A549 (cell line): ENCODE results near the gene SELENBP1. TPM values are rescaled to one million over a fixed set of nuclear protein-coding genes. Genes with fewer than 3 reads are reported as not detected.

Source experiments
- ATAC-seq, 2 experiments: fragments of 200-7000 bp in 1 of 2; fragments of >200 bp in 1 of 2; cut with Nextera tagmentation in 1 of 2; cut with Tn5 transposase in 1 of 2; 3 replicates each; pipeline versions ENCODE4 v1.8.0 to v1.9.1; 2018 to 2020; ENCODE audit warnings: mild to moderate bottlenecking in 1 of 2, moderate library complexity in 1 of 2
- CTCF ChIA-PET: fragments of 300-600 bp; sonication (Branson Sonifier 250); formaldehyde crosslinking; extraction: SDS; loops from one replicate; lab custom pipeline; 2021; ENCODE audit warnings: antibody characterized with exemption, inconsistent platforms; lab: Yijun Ruan, JAX
- POLR2A ChIA-PET: fragments of 350-600 bp; formaldehyde crosslinking; extraction: SDS; loops from one replicate; lab custom pipeline; 2021; ENCODE audit warnings: antibody characterized with exemption, inconsistent platforms; lab: Yijun Ruan, JAX
- DNase-seq, 2 experiments: peaks; one replicate each; pipeline versions ENCODE4 v3.0.0 to v3.0.0-alpha.2; 2011 to 2016; ENCODE audit warnings: low read depth in 1 of 2, low spot score in 1 of 2
- FAIRE-seq: peaks from 2 replicates; lab custom pipeline; 2011; peaks lifted over from hg19 to GRCh38; lab: Jason Lieb, UNC
- H3K27ac ChIP-seq, 2 experiments: fragments of >200 bp; sonication (Bioruptor Twin); formaldehyde crosslinking; 3 replicates each; pipeline ENCODE4 v1.5.1; 2016 to 2017
- H3K4me1 ChIP-seq: fragments of >200 bp; sonication (Bioruptor Twin); formaldehyde crosslinking; 3 replicates; pipeline ENCODE4 v1.6.1; 2016
- H3K4me2 ChIP-seq: fragments of >200 bp; sonication (Bioruptor Twin); formaldehyde crosslinking; 3 replicates; pipeline ENCODE4 v1.6.1; 2016
- H3K4me3 ChIP-seq: fragments of >200 bp; sonication (Bioruptor Twin); formaldehyde crosslinking; 3 replicates; pipeline ENCODE4 v1.5.1; 2016
- H3K9me3 ChIP-seq: fragments of >200 bp; sonication (Bioruptor Twin); formaldehyde crosslinking; 3 replicates; pipeline ENCODE4 v1.6.1; 2016
- CBX2 ChIP-seq: fragments of 200-600 bp; sonication (generic); IDR thresholded peaks from 2 replicates; pipeline ENCODE4 v1.6.1; 2016; ENCODE audit warnings: low read depth, mild to moderate bottlenecking, borderline replicate concordance
- CEBPB ChIP-seq, 2 experiments: fragments of >200 bp in 1 of 2; sonication (Bioruptor Twin) in 1 of 2; formaldehyde crosslinking in 1 of 2; IDR thresholded peaks; 2 replicates each; pipeline ENCODE4 v1.6.1; 2012 to 2016
- EHMT2 ChIP-seq: fragments of 200-600 bp; sonication (generic); IDR thresholded peaks from 2 replicates; pipeline ENCODE4 v1.6.1; 2016; ENCODE audit warnings: antibody characterized with exemption, low read depth, mild to moderate bottlenecking, moderate library complexity
- EP300 ChIP-seq, 2 experiments: fragments of >200 bp; sonication (Bioruptor Twin); formaldehyde crosslinking; IDR thresholded peaks; 2 replicates in 1 of 2; 3 replicates in 1 of 2; pipeline ENCODE4 v1.6.1; 2016 to 2017
- ESRRA ChIP-seq: fragments of 150-350 bp; IDR thresholded peaks from 2 replicates; pipeline ENCODE4 v1.6.1; 2014; ENCODE audit warnings: mild to moderate bottlenecking, low read length, borderline replicate concordance
- FOSL2 ChIP-seq, 2 experiments: fragments of 450-650 bp in 1 of 2; fragments of >200 bp in 1 of 2; sonication (Bioruptor Twin) in 1 of 2; formaldehyde crosslinking; IDR thresholded peaks; 2 replicates each; pipeline versions ENCODE4 v1.5.0 to v1.6.1; 2016 to 2020; ENCODE audit warnings: mild to moderate bottlenecking in 1 of 2, moderate library complexity in 1 of 2
- FOXS1 ChIP-seq: fragments of 250-450 bp; sonication (Bioruptor Pico); IDR thresholded peaks from 2 replicates; pipeline ENCODE4 v1.5.0; 2020; ENCODE audit warnings: mild to moderate bottlenecking, moderate library complexity
- HDAC2 ChIP-seq: fragments of 200-600 bp; sonication (generic); IDR thresholded peaks from 2 replicates; pipeline ENCODE4 v1.6.1; 2016
- HOXA7 ChIP-seq: fragments of 250-450 bp; sonication (Bioruptor Pico); IDR thresholded peaks from 2 replicates; pipeline ENCODE4 v1.5.0; 2020; ENCODE audit warnings: mild to moderate bottlenecking, moderate library complexity
- JUN ChIP-seq, 2 experiments: fragments of >200 bp; sonication (Bioruptor Twin); formaldehyde crosslinking; IDR thresholded peaks; 2 replicates in 1 of 2; 3 replicates in 1 of 2; pipeline ENCODE4 v1.6.1; 2016 to 2017
- JUNB ChIP-seq: fragments of >200 bp; sonication (Bioruptor Twin); formaldehyde crosslinking; IDR thresholded peaks from 2 replicates; pipeline ENCODE4 v1.6.1; 2016
- MAFK ChIP-seq: fragments of 450-650 bp; IDR thresholded peaks from 2 replicates; pipeline ENCODE4 v1.6.1; 2014; ENCODE audit not compliant: partially characterized antibody
- MAZ ChIP-seq: fragments of 150-350 bp; IDR thresholded peaks from 2 replicates; pipeline ENCODE4 v1.6.1; 2014; ENCODE audit warnings: antibody characterized with exemption, low read depth, low read length, borderline replicate concordance
- NFE2L2 ChIP-seq: fragments of 150-350 bp; conservative IDR thresholded peaks from 2 replicates; pipeline ENCODE4 v1.6.1; 2014; ENCODE audit warnings: low read length
- RARB ChIP-seq: fragments of 250-450 bp; sonication (Bioruptor Pico); IDR thresholded peaks from 2 replicates; pipeline ENCODE4 v1.8.0; 2021; ENCODE audit warnings: mild to moderate bottlenecking, moderate library complexity
- RNF2 ChIP-seq: fragments of 200-600 bp; sonication (generic); IDR thresholded peaks from 2 replicates; pipeline ENCODE4 v1.6.1; 2016; ENCODE audit warnings: low read depth, mild to moderate bottlenecking, antibody characterized with exemption, moderate library complexity, borderline replicate concordance
- TFCP2L1 ChIP-seq: fragments of 250-450 bp; sonication (Bioruptor Pico); IDR thresholded peaks from 2 replicates; pipeline ENCODE4 v1.5.0; 2021; ENCODE audit warnings: mild to moderate bottlenecking
- TP53 ChIP-seq: fragments of 250-450 bp; sonication (Bioruptor Pico); IDR thresholded peaks from 2 replicates; pipeline ENCODE4 v1.5.0; 2021; ENCODE audit warnings: mild to moderate bottlenecking, moderate library complexity
- ZC3H11A ChIP-seq: fragments of 450-650 bp; IDR thresholded peaks from 2 replicates; pipeline ENCODE4 v1.6.1; 2014; ENCODE audit warnings: antibody characterized with exemption, mild to moderate bottlenecking
- ZNF302 ChIP-seq: fragments of 250-450 bp; sonication (Bioruptor Pico); IDR thresholded peaks from 2 replicates; pipeline ENCODE4 v1.9.0; 2021; ENCODE audit warnings: inconsistent platforms, mild to moderate bottlenecking, moderate library complexity
- WGBS: methylation state at CpG from one replicate; pipeline ENCODE4 v1.1.6; 2017; ENCODE audit errors: missing lambda C conversion rate; 5-methylcytosine and 5-hydroxymethylcytosine counted together
- polyA plus RNA-seq, 4 experiments: library from polyadenylated mRNA; depleted of rRNA in 3 of 4; stranded (reverse); fragments of >200 nt; fragmentation: RNase III in 1 of 4; extraction: RNeasy Plus Mini Kit Qiagen cat#74134 plus additional on column Dnase treatment in 1 of 4; gene quantifications; 2 replicates in 3 of 4; 3 replicates in 1 of 4; pipeline ENCODE4 v1.2.3, GENCODE V29; 2011 to 2017
- TF ChIP-seq, protein P1 (sequence below): IDR thresholded peaks from 2 replicates; pipeline ENCODE4 v1.6.1; 2012
- TF ChIP-seq, protein P2 (sequence below): fragments of >200 bp; sonication (Bioruptor Twin); formaldehyde crosslinking; IDR thresholded peaks from 3 replicates; pipeline ENCODE4 v1.5.1; 2016
- TF ChIP-seq, protein P3 (sequence below): fragments of >200 bp; sonication (Bioruptor Twin); formaldehyde crosslinking; IDR thresholded peaks from 3 replicates; pipeline ENCODE4 v1.6.1; 2016
- TF ChIP-seq, protein P4 (sequence below): fragments of >200 bp; sonication (Bioruptor Twin); formaldehyde crosslinking; IDR thresholded peaks from 2 replicates; pipeline ENCODE4 v1.6.1; 2016
- TF ChIP-seq, protein P5 (sequence below): IDR thresholded peaks from 2 replicates; pipeline ENCODE4 v1.6.1; 2012

The SELENBP1 gene
- polyA plus RNA-seq, 2 of the 4 experiments (the other 2 are of a cell fraction): 12.8 to 28.6 TPM

DNA sequence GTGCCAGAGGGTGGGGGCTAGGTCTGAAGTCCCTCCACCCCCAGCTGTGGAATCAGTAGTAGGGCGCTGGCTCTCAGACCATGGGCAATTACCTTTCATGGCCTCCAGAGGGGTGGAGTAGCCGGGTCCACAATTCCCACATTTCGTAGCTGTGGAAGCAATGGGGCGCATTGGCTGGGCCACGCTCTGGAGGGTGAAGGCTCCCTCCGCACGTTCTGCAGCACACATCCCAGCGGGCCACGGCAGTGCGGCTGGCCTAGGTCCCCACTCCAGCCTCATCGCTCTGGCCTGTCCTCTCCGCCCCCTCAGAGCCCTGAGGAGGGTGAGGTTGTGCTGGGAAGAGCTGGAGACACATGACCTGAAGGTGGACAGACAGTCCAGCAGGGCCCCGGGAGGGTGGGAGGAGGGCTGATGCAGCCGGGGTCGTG is 2.9 kb downstream of the SELENBP1 start:
- DNase-seq (no peak), ATAC-seq (peak in 1 of 2 experiments; percentile 10; a peak in 1 of 6 replicates), FAIRE-seq (no peak)
- Histone ChIP-seq H3K4me1 (peaks cover 37% of the 10 kb centered on the region), H3K27ac (peak overlapping the region in 1 of 2 experiments; percentile 78; a peak in 2 of 6 replicates), H3K4me3 (no peak overlapping the region), H3K9me3 (no peaks in the 10 kb centered on the region), H3K4me2 (no peak overlapping the region)
- CTCF ChIA-PET: interaction anchor here (0.6 to 3.2 kb wide), 4 partner anchors 10 to 30 kb away, joined by 3 to 17 read pairs (median 3); partner anchors contain the start of gene PSMB4
- 89% methylated on average over 11 of the region's 15 CpGs for WGBS
- TF ChIP-seq ZC3H11A: no peak
- no peak for TF ChIP-seq MAFK
- TF ChIP-seq, protein P1, sequence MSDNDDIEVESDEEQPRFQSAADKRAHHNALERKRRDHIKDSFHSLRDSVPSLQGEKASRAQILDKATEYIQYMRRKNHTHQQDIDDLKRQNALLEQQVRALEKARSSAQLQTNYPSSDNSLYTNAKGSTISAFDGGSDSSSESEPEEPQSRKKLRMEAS: no peak
- no peak for TF ChIP-seq EP300 (IDR thresholded peaks at IDR 0.05)
- POLR2A ChIA-PET: interaction anchor here (1.0 kb wide), 1 partner anchor 115 kb away, joined by 3 read pairs; the partner anchor contains the start of gene PSMD4

DNA sequence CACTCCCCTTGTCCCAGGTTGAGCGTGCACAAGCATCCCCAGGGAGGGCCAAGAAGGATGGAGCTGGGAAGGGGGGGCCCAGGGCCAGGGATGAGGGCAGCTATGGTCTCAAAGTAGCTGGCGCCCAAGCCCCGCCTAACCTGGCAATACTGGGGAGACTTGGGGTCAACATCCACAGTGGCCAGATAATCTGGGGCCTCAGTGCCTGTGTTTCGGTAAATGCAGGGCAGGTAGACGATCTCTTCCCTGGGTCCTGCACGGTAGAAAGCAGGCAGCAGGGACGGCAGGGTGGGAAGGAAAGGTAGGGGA is 3.2 kb downstream of the SELENBP1 start:
- peaks cover 37% of the 10 kb centered on the region for H3K4me1 ChIP-seq
- no peaks in the 10 kb centered on the region for H3K9me3 ChIP-seq
- 91% methylated on average over 7 of the region's 7 CpGs for WGBS
- no peak overlapping the region for H3K4me3 ChIP-seq
- no peak for FAIRE-seq
- no peak for DNase-seq
- CTCF ChIA-PET: interaction anchor here (0.9 to 3.2 kb wide), 3 partner anchors 10 to 29 kb away, joined by 3 to 17 read pairs (median 4); no protein-coding TSS in a partner anchor
- POLR2A ChIA-PET: no interaction called here
- TF ChIP-seq FOSL2 (IDR thresholded peaks at IDR 0.05) (no peak), FOSL2 (CRISPR knock-in tag; IDR thresholded peaks at IDR 0.05) (no peak), EHMT2 (no peak), ZNF302 (no peak), NFE2L2 (no peak), FOXS1 (CRISPR knock-in tag) (no peak), JUN (IDR thresholded peaks at IDR 0.05) (no peak), EP300 (IDR thresholded peaks at IDR 0.05) (no peak), MAFK (no peak), CEBPB (IDR thresholded peaks at IDR 0.05) (no peak), RNF2 (no peak)
- TF ChIP-seq, protein P2, sequence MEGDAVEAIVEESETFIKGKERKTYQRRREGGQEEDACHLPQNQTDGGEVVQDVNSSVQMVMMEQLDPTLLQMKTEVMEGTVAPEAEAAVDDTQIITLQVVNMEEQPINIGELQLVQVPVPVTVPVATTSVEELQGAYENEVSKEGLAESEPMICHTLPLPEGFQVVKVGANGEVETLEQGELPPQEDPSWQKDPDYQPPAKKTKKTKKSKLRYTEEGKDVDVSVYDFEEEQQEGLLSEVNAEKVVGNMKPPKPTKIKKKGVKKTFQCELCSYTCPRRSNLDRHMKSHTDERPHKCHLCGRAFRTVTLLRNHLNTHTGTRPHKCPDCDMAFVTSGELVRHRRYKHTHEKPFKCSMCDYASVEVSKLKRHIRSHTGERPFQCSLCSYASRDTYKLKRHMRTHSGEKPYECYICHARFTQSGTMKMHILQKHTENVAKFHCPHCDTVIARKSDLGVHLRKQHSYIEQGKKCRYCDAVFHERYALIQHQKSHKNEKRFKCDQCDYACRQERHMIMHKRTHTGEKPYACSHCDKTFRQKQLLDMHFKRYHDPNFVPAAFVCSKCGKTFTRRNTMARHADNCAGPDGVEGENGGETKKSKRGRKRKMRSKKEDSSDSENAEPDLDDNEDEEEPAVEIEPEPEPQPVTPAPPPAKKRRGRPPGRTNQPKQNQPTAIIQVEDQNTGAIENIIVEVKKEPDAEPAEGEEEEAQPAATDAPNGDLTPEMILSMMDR: no peak
- TF ChIP-seq, protein P3, sequence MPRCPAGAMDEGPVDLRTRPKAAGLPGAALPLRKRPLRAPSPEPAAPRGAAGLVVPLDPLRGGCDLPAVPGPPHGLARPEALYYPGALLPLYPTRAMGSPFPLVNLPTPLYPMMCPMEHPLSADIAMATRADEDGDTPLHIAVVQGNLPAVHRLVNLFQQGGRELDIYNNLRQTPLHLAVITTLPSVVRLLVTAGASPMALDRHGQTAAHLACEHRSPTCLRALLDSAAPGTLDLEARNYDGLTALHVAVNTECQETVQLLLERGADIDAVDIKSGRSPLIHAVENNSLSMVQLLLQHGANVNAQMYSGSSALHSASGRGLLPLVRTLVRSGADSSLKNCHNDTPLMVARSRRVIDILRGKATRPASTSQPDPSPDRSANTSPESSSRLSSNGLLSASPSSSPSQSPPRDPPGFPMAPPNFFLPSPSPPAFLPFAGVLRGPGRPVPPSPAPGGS: no peak
- H3K4me2 ChIP-seq: no peak overlapping the region
- no peak overlapping the region for H3K27ac ChIP-seq
- ATAC-seq: no peak

DNA sequence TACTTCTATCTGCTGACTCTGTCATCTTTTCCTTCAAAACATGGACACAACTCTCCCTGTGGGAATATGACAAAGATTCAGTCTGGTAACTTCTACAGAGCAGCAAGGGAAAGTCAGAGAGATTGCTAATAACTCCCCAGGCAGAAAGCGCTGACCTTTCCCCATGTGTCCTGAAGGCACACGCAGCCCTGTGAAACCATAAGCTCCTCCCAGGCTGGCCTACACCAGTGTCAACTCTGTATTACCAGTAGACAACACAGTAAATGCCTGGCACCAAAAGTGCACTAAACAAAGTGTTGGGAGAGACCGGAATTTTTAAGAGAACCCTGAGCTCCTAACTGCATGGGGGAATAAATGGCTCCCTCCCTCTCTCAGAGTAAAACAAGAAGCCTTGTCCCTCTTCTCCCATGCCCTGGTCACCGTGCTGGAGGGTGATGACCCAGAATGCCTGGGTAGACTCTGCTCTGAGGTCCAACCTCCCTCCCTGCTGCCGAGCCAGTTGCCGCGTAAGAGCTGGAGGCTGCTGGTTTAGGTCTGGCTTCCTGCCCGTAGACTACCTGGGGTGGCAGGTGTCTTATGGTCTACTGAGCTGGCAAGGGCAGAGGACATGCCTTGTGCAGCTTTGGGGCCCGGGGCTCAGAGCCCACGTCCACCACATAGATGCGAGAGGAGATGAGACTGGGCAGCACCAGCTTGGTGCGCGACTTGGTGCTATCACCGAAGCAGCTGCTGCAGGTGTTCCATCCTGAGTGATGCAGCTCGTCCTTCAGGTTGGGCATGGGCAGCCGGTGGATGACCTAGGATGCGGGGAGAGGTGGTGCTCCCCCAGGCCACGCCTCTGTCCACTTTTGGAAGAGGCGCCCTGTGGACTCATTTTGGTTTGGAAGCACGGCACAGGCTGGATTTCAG is 3.9 kb downstream of the SELENBP1 start:
- Histone ChIP-seq H3K4me3 (no peak overlapping the region), H3K4me1 (peaks cover 35% of the 10 kb centered on the region), H3K27ac (no peak overlapping the region), H3K4me2 (no peak overlapping the region), H3K9me3 (no peaks in the 10 kb centered on the region; the same call in 2 of the 3 replicates)
- FAIRE-seq: no peak
- ChIA-PET CTCF (interaction anchor here (0.9 to 3.2 kb wide), 5 partner anchors 8 to 68 kb away, joined by 3 to 17 read pairs (median 4); no protein-coding TSS in a partner anchor), POLR2A (interaction anchor here (0.5 kb wide), 1 partner anchor 87 kb away, joined by 3 read pairs; no protein-coding TSS in a partner anchor)
- WGBS: 79% methylated on average over 17 of the region's 20 CpGs
- ATAC-seq: no peak
- no peak for DNase-seq
- TF ChIP-seq ESRRA (no peak), NFE2L2 (no peak), MAZ (no peak), TFCP2L1 (CRISPR knock-in tag) (no peak), HOXA7 (CRISPR knock-in tag) (no peak), CBX2 (no peak), JUNB (no peak), EHMT2 (no peak), JUN (IDR thresholded peaks at IDR 0.05) (no peak), RARB (no peak), FOSL2 (IDR thresholded peaks at IDR 0.05) (no peak), FOSL2 (CRISPR knock-in tag; IDR thresholded peaks at IDR 0.05) (no peak), HDAC2 (no peak), TP53 (no peak)
- TF ChIP-seq, protein P3: no peak
- TF ChIP-seq, protein P1: no peak
- TF ChIP-seq, protein P4, sequence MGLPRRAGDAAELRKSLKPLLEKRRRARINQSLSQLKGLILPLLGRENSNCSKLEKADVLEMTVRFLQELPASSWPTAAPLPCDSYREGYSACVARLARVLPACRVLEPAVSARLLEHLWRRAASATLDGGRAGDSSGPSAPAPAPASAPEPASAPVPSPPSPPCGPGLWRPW: no peak
- TF ChIP-seq, protein P5, sequence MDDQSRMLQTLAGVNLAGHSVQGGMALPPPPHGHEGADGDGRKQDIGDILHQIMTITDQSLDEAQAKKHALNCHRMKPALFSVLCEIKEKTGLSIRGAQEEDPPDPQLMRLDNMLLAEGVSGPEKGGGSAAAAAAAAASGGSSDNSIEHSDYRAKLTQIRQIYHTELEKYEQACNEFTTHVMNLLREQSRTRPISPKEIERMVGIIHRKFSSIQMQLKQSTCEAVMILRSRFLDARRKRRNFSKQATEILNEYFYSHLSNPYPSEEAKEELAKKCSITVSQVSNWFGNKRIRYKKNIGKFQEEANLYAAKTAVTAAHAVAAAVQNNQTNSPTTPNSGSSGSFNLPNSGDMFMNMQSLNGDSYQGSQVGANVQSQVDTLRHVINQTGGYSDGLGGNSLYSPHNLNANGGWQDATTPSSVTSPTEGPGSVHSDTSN: no peak
